K562 (cell line): ENCODE measurements around the gene LY6G6F. TPM values are rescaled to one million over a fixed set of nuclear protein-coding genes. Genes with fewer than 3 reads are reported as not detected.

Experiments used
- BCOR ChIP-seq: fragments of 450-650 bp; IDR thresholded peaks from 2 replicates; pipeline ENCODE4 v1.6.1; 2016
- HNRNPK ChIP-seq: fragments of 200-400 bp; formaldehyde crosslinking; IDR thresholded peaks from one replicate; pipeline ENCODE4 v1.6.1; 2018; ENCODE audit warnings: mild to moderate bottlenecking, low read depth, low read length; ENCODE audit not compliant: poor library complexity, severe bottlenecking
- KDM4B ChIP-seq, 2 experiments: fragments of 450-650 bp in 1 of 2; sonication (generic) in 1 of 2; IDR thresholded peaks; 2 replicates each; pipeline ENCODE4 v1.6.1; 2016 to 2017; ENCODE audit warnings: borderline replicate concordance in 2 of 2, antibody characterized with exemption in 1 of 2, low read depth in 1 of 2, mild to moderate bottlenecking in 1 of 2
- MCM7 ChIP-seq, 2 experiments: fragments of 450-650 bp; IDR thresholded peaks; 2 replicates each; pipeline ENCODE4 v1.6.1; 2016 to 2018
- NFE2 ChIP-seq: IDR thresholded peaks from 2 replicates; pipeline ENCODE4 v1.6.1; 2014; ENCODE audit warnings: antibody characterized with exemption, low read depth
- NONO ChIP-seq, 2 experiments: fragments of 200-400 bp in 1 of 2; fragments of 450-650 bp in 1 of 2; formaldehyde crosslinking in 1 of 2; IDR thresholded peaks; 2 replicates each; pipeline ENCODE4 v1.6.1; 2017; ENCODE audit warnings: low read depth in 2 of 2, mild to moderate bottlenecking in 2 of 2, moderate library complexity in 2 of 2, low read length in 1 of 2
- RB1 ChIP-seq: fragments of 450-650 bp; IDR thresholded peaks from 2 replicates; pipeline ENCODE4 v1.6.1; 2017; ENCODE audit warnings: low read depth, mild to moderate bottlenecking
- RBM25 ChIP-seq: fragments of 200-400 bp; formaldehyde crosslinking; IDR thresholded peaks from 2 replicates; pipeline ENCODE4 v1.6.1; 2018; ENCODE audit warnings: low read length, low read depth, moderate library complexity; ENCODE audit not compliant: severe bottlenecking
- RUNX1 ChIP-seq: sonication (generic); IDR thresholded peaks from 2 replicates; pipeline ENCODE4 v1.6.1; 2016; ENCODE audit warnings: antibody characterized with exemption, low read depth
- SMAD3 ChIP-seq: fragments of 450-650 bp; formaldehyde crosslinking; conservative IDR thresholded peaks from 2 replicates; pipeline ENCODE4 v1.4.0; 2020; ENCODE audit warnings: mild to moderate bottlenecking
- SREBF2 ChIP-seq: sonication (generic); formaldehyde crosslinking; IDR thresholded peaks from 2 replicates; pipeline ENCODE4 v1.4.0; 2020; ENCODE audit warnings: mild to moderate bottlenecking, missing genetic modification reagents
- SRSF7 ChIP-seq: fragments of 200-400 bp; formaldehyde crosslinking; optimal IDR thresholded peaks from 2 replicates; pipeline ENCODE3; 2017; ENCODE audit warnings: mild to moderate bottlenecking, low read depth, low read length
- ZBTB7A ChIP-seq: IDR thresholded peaks from 2 replicates; pipeline ENCODE4 v1.6.1; 2011; ENCODE audit warnings: low read depth, mild to moderate bottlenecking, low read length, moderate library complexity, borderline replicate concordance; ENCODE audit not compliant: control insufficient read depth
- ZNF24 ChIP-seq: fragments of 450-650 bp; IDR thresholded peaks from 2 replicates; pipeline ENCODE4 v1.6.1; 2016
- polyA plus RNA-seq, 8 experiments: library from polyadenylated mRNA; depleted of rRNA in 4 of 8; stranded (reverse) in 5 of 8; unstranded in 3 of 8; fragments of >200 nt; fragmentation: Nextera tagmentation in 2 of 8; fragmentation: Illumina TruSeq in 1 of 8; extraction: Ambion mirVana in 2 of 8; extraction: Trizol in 1 of 8; gene quantifications; 2 replicates each; pipeline versions ENCODE4 v1.2.1 to v1.2.3, GENCODE V29; 2011 to 2014; ENCODE audit warnings: inconsistent platforms in 1 of 8, missing spikeins in 1 of 8
- total RNA-seq, 7 experiments: library from RNA; depleted of rRNA in 6 of 7; stranded (reverse); fragments of >200 nt in 6 of 7; fragmentation: Illumina TruSeq in 2 of 7; extraction: Trizol in 2 of 7; gene quantifications; 2 replicates each; pipeline versions ENCODE4 v1.2.1 to v1.2.3, GENCODE V29; 2011 to 2021; ENCODE audit warnings: low replicate concordance in 1 of 7
- TF ChIP-seq, protein P1 (sequence below): sonication (generic); formaldehyde crosslinking; IDR thresholded peaks from 2 replicates; pipeline ENCODE4 v1.4.0; 2020; ENCODE audit warnings: mild to moderate bottlenecking, missing genetic modification reagents
- TF ChIP-seq, protein P2 (sequence below): sonication (generic); formaldehyde crosslinking; IDR thresholded peaks from 2 replicates; pipeline ENCODE4 v1.9.0; 2022; ENCODE audit warnings: mild to moderate bottlenecking, missing genetic modification reagents
- TF ChIP-seq, protein P3 (sequence below): sonication (generic); formaldehyde crosslinking; IDR thresholded peaks from 2 replicates; pipeline ENCODE4 v1.8.0; 2022; ENCODE audit warnings: mild to moderate bottlenecking, missing genetic modification reagents
- TF ChIP-seq, protein P4 (sequence below), 2 experiments: fragments of 250-450 bp in 1 of 2; fragments of 450-650 bp in 1 of 2; sonication (Bioruptor Pico) in 1 of 2; IDR thresholded peaks; 2 replicates each; pipeline versions ENCODE4 v1.6.1 to v1.8.0; 2016 to 2021; ENCODE audit warnings: mild to moderate bottlenecking in 2 of 2, moderate library complexity in 2 of 2, missing compliant biosample characterization in 1 of 2, missing genetic modification characterization in 1 of 2
- TF ChIP-seq, protein P5 (sequence below): fragments of 150-350 bp; conservative IDR thresholded peaks from 2 replicates; pipeline ENCODE4 v1.6.1; 2014; ENCODE audit warnings: low read length

Gene LY6G6F
- total and polyA plus RNA-seq, 9 of the 15 experiments (the other 6 are each of a cell fraction or from before 2014, with no cell fraction given) = 0.14 to 0.50 (median 0.28) TPM; not detected in 2

DNA sequence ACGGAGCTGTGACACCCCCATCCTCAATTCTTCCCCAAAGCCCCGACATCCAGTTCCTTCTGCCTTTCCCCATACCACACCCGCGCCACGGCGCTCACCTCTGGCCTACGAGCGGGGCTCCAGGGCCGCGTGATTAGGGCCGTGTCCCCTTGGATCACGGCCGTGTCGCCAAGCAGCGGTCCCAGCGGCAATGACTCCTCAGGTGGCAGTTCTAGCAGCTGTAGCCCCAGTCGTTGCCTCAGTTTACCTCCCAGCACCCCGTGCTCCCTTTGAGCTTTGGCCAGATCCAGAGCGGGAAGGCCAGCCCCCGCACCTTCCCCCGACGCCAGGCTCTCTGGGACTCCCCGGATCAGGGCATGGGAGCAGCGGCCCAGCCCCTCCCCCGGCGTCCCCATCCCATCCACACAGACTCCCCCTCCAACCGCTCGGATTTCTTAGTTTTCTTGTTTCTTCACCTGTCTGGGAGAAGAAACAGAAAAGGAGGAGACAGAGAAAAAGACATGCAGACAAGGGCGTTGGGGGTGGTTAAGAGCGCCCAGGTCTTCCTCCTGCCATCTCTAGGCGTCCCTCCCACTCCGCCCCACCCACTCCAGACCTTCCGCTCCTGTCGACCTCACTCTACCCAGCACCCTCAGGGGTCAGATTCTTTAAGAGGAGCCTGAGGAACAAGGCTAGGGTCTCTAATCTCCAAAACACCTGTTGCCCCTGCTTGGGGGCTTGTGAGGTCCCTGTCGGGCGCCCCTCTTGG lies 22.3 kb downstream of the LY6G6F start, which contains the start of gene DDAH2 (continued):
- TF ChIP-seq SRSF7 = no peak
- TF ChIP-seq RB1 = no peak
- TF ChIP-seq, protein P1, sequence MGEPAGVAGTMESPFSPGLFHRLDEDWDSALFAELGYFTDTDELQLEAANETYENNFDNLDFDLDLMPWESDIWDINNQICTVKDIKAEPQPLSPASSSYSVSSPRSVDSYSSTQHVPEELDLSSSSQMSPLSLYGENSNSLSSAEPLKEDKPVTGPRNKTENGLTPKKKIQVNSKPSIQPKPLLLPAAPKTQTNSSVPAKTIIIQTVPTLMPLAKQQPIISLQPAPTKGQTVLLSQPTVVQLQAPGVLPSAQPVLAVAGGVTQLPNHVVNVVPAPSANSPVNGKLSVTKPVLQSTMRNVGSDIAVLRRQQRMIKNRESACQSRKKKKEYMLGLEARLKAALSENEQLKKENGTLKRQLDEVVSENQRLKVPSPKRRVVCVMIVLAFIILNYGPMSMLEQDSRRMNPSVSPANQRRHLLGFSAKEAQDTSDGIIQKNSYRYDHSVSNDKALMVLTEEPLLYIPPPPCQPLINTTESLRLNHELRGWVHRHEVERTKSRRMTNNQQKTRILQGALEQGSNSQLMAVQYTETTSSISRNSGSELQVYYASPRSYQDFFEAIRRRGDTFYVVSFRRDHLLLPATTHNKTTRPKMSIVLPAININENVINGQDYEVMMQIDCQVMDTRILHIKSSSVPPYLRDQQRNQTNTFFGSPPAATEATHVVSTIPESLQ (CRISPR knock-in tag) = peak; percentile 58; the same call in 1 of the 2 replicates
- no peak for TF ChIP-seq RBM25
- no peak for TF ChIP-seq RUNX1
- TF ChIP-seq, protein P2, sequence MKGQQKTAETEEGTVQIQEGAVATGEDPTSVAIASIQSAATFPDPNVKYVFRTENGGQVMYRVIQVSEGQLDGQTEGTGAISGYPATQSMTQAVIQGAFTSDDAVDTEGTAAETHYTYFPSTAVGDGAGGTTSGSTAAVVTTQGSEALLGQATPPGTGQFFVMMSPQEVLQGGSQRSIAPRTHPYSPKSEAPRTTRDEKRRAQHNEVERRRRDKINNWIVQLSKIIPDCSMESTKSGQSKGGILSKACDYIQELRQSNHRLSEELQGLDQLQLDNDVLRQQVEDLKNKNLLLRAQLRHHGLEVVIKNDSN (CRISPR knock-in tag) = 0 out of 2 replicates have a peak, but pooled peaks have one; percentile 6
- no peak for TF ChIP-seq NONO (IDR thresholded peaks at IDR 0.05; ENCODE audit: low read depth in 2 of 2, low read length in 1 of 2)
- no peak for TF ChIP-seq NFE2
- TF ChIP-seq KDM4B (IDR thresholded peaks at IDR 0.05; ENCODE audit: borderline replicate concordance in 2 of 2, low read depth in 1 of 2) = no peak
- peak; percentile 99 for TF ChIP-seq ZBTB7A
- TF ChIP-seq BCOR = peak; percentile 85
- TF ChIP-seq SMAD3 = no peak
- no peak for TF ChIP-seq HNRNPK
- no peak for TF ChIP-seq ZNF24
- no peak for TF ChIP-seq MCM7 (IDR thresholded peaks at IDR 0.05)
- TF ChIP-seq, protein P3, sequence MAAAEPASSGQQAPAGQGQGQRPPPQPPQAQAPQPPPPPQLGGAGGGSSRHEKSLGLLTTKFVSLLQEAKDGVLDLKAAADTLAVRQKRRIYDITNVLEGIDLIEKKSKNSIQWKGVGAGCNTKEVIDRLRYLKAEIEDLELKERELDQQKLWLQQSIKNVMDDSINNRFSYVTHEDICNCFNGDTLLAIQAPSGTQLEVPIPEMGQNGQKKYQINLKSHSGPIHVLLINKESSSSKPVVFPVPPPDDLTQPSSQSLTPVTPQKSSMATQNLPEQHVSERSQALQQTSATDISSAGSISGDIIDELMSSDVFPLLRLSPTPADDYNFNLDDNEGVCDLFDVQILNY (CRISPR knock-in tag) = no peak; the same call in 1 of the 2 replicates
- TF ChIP-seq SREBF2 (CRISPR knock-in tag) = no peak
- TF ChIP-seq, protein P4, sequence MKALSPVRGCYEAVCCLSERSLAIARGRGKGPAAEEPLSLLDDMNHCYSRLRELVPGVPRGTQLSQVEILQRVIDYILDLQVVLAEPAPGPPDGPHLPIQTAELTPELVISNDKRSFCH (CRISPR knock-in tag; IDR thresholded peaks at IDR 0.05) = no peak
- TF ChIP-seq, protein P4 (tag; IDR thresholded peaks at IDR 0.05) = 0 out of 2 replicates have a peak, but pooled peaks have one; percentile 17
- TF ChIP-seq, protein P5, sequence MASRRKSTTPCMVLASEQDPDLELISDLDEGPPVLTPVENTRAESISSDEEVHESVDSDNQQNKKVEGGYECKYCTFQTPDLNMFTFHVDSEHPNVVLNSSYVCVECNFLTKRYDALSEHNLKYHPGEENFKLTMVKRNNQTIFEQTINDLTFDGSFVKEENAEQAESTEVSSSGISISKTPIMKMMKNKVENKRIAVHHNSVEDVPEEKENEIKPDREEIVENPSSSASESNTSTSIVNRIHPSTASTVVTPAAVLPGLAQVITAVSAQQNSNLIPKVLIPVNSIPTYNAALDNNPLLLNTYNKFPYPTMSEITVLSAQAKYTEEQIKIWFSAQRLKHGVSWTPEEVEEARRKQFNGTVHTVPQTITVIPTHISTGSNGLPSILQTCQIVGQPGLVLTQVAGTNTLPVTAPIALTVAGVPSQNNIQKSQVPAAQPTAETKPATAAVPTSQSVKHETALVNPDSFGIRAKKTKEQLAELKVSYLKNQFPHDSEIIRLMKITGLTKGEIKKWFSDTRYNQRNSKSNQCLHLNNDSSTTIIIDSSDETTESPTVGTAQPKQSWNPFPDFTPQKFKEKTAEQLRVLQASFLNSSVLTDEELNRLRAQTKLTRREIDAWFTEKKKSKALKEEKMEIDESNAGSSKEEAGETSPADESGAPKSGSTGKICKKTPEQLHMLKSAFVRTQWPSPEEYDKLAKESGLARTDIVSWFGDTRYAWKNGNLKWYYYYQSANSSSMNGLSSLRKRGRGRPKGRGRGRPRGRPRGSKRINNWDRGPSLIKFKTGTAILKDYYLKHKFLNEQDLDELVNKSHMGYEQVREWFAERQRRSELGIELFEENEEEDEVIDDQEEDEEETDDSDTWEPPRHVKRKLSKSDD = no peak
